Raji (cell line): Measurements from ENCODE around the gene KBTBD13.

ENCODE experiments used
- POLR2A ChIP-seq: IDR thresholded peaks from 2 replicates; pipeline ENCODE4 v1.6.1; 2011; ENCODE audit warnings: low read depth, low read length, control low read depth; ENCODE audit not compliant: insufficient read depth

Gene KBTBD13

DNA sequence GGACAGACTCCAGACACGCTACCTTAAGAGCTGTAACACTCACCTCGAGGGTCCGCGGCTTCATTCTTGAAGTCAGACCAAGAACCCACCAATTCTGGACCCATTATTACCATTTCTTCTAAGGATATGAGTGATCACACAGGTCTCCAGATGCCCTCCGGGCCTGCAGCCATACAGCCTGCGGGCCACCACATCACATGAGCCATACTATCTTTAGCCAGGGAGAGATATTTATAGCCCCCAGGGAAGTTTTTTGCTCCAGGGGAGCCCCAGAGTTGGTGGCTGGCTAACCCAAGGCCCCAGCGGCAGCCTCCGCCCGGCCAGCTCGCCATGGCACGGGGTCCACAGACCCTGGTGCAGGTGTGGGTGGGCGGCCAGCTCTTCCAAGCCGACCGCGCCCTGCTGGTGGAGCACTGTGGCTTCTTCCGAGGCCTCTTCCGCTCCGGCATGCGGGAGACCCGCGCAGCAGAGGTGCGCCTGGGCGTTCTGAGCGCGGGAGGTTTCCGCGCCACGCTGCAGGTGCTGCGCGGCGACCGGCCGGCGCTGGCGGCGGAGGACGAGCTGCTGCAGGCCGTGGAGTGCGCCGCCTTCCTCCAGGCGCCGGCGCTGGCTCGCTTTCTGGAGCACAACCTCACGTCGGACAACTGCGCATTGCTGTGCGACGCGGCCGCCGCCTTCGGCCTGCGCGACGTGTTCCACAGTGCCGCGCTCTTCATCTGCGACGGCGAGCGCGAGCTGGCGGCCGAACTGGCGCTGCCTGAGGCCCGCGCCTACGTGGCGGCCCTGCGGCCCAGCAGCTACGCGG is at the start of gene KBTBD13:
KBTBD13 (plus strand) TSS at position 261 of the 805 bp plus-strand sequence; CDS start at position 331, 70 bp downstream.
- TF ChIP-seq POLR2A = no peak

- TF ChIP-seq POLR2A = no peak
Measured at GRCh38 chr15:65026756-65027155, 49.8 kb upstream of the KBTBD13 start.

GRCh38 chr15:65027593-65027992 is 49.0 kb upstream of the KBTBD13 start:
- TF ChIP-seq POLR2A = no peak

- no peak for TF ChIP-seq POLR2A
Measured at GRCh38 chr15:65028338-65028737, 48.2 kb upstream of the KBTBD13 start.

- peak; percentile 96 for TF ChIP-seq POLR2A
Measured at GRCh38 chr15:65028921-65029735, 47.4 kb upstream of the KBTBD13 start, which contains the start of gene MTFMT. TSS of gene MTFMT (minus strand) at chr15:65029639. CDS start at chr15:65029613, 26 bp downstream.

- no peak for TF ChIP-seq POLR2A
Measured at GRCh38 chr15:65029736-65030208, 46.8 kb upstream of the KBTBD13 start.

- TF ChIP-seq POLR2A = no peak
Measured at GRCh38 chr15:65032801-65033537, 43.6 kb upstream of the KBTBD13 start.

GRCh38 chr15:65033659-65034269 is 42.8 kb upstream of the KBTBD13 start:
- TF ChIP-seq POLR2A = no peak

DNA sequence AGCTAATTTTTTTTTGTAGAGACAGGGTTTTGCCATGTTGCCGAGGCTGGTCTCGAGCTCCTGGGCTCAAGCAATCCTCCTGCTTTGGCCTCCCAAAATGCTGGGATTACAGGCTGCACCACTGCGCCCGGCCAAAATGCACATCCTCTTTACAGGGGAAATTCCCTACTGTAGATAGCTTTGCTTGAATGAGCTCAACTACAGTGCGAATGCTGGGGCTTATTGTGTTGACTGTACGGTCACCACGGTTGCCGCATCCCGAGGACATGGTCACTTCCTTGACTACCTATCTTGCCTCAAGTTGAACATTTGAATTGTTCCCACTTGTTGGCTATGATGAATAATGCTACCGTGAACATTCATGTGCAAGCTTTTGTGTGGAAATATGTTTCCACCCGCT is 41.8 kb upstream of the KBTBD13 start:
- no peak for TF ChIP-seq POLR2A

DNA sequence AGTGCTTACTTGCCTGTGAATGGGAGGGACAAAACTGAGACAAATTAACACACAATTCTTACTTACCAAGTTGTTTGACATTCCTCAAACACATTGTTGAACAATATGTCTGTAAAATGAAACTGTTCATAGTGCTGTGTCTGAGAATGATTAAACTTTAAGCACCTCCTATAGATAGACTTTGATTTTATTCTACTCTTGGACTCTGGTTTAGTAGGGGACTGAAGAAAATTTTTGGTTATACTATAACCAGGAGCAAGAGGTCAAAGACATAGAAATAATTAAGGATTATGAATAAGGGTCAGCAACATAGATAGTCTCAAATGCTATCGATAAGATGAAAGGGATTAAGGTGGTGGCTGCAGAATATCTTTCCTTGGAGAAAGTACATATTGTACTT is 39.2 kb upstream of the KBTBD13 start:
- TF ChIP-seq POLR2A = no peak

DNA sequence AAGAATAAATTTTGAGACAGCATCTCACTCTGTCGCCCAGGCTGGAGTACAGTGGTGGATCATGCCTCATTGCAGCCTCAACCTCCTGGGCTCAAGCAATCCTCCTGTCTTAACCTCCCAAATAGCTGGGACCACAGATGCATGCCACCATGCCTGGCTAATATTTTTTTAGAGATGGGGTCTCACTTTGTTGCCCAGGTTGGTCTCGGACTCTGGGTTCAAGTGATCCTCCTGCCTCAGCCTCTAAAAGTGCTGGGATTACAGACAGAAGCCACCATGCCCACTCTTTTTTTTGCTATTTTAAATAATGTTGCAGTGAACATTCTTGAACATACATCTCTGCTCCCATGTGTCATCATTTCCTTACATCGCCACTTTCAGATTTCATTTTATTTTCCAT is 38.1 kb upstream of the KBTBD13 start:
- no peak for TF ChIP-seq POLR2A

DNA sequence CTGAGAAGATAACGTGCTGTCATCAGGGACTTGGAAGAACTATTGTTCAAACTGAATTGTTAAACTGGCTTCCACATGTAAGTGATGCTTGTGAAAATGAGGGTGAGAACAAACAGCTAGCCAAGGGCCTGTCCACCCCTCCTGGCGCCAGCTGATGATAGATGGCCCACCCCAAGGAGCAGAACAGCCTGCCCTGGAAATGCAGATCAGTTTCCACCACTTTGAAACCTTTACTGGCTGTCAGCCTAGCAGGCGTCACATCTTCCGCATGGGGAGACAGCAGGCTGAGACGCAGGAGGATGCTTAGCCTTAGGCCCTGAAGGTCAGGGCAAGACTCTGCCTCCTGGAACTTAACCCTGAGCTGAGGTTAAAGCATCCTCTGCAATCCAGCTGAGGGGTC is 37.7 kb upstream of the KBTBD13 start:
- TF ChIP-seq POLR2A = no peak

GRCh38 chr15:65040461-65040860 is 36.1 kb upstream of the KBTBD13 start:
- no peak for TF ChIP-seq POLR2A

GRCh38 chr15:65041787-65042186 is 34.8 kb upstream of the KBTBD13 start:
- no peak for TF ChIP-seq POLR2A

DNA sequence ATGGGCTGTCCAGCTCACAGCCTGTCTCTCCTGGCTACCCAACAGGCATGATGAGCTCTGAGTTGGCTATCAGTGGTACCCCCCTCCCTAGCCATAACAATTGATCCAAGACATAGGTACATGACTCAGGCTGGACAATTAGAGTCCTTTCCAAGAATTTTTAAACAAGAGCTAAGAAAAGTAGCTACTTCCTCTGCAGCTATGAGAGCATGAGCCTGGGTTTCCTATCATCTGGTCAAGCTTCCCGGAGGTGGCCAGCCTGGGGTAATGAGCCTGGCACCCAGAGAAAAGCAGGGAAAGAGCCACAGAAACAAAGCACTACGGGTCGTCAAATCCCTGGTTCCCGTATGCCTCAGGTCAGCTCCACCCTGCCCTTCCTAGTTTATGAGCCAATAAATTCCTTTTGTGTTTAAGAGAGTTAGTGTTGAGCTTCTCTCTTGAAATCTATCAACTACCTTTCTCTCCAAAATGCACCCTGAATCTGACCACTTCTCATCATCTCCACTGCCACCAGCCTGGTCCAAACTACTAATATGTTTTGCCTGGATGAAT is 33.7 kb upstream of the KBTBD13 start:
- no peak for TF ChIP-seq POLR2A
